ENCODE data around the gene DCLK2. TPM values are rescaled to one million over a fixed set of nuclear protein-coding genes. Genes with fewer than 3 reads are reported as not detected.

The DCLK2 gene
- total and polyA plus RNA-seq, 2 donors (not counting 1 experiment from before 2014, with no cell fraction given): 0.91 to 3.3 TPM

DNA sequence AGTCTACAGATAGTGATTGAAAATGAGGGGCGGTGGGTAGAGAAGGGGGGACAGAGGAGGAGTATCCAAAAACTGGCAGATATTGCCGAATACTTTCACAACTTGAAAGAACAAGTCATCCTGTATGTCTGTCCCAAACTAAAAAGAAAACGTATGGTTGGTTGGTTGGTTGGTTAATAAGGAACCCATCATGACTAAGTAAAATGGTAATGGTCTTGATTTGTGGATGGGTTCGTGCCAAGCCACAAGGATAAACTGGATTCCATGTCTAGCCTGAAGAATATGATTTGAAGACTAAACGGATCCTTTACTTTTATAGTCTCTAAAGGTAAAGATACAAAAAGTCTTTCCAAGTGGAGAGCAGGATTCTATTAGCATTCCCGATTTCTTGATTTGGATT is 208.4 kb downstream of the DCLK2 start:
- Histone ChIP-seq H3K4me3 (ENCODE audit: control extremely low read depth in 1 of 5, extremely low read depth in 1 of 5, insufficient read depth in 1 of 5, low read depth in 2 of 5, low read length in 4 of 5) (no peak overlapping the region), H3K79me2 (ENCODE audit: control insufficient read depth, insufficient read depth, low read length) (no peaks in the 10 kb centered on the region), H3K9me3 (ENCODE audit: control extremely low read depth in 1 of 3, control insufficient read depth in 2 of 3, insufficient read depth in 1 of 3, low read length in 2 of 3) (no peaks in the 10 kb centered on the region), H3K27ac (ENCODE audit: low read length in 2 of 2) (no peak overlapping the region), H3K4me1 (ENCODE audit: control insufficient read depth in 2 of 2, insufficient read depth in 2 of 2, low read length in 2 of 2) (no peaks in the 10 kb centered on the region), H3K36me3 (replicated peaks in 1 of 2; ENCODE audit: control extremely low read depth in 1 of 2, control insufficient read depth in 1 of 2, extremely low read depth in 1 of 2, insufficient read depth in 2 of 2, low read length in 1 of 2) (peaks cover 0 to 27% of the 10 kb centered on the region in 2 experiments), H2AFZ (ENCODE audit: insufficient read depth, low read depth, low read length, poor library complexity, severe bottlenecking) (no peak overlapping the region), H3K4me2 (replicated peaks; ENCODE audit: low read depth, low read length, poor library complexity, severe bottlenecking) (no peak overlapping the region), H4K20me1 (ENCODE audit: control insufficient read depth, insufficient read depth, low read length, poor library complexity, severe bottlenecking) (no peaks in the 10 kb centered on the region), H3K27me3 (replicated peaks in 1 of 4; ENCODE audit: control extremely low read depth in 1 of 4, control insufficient read depth in 3 of 4, insufficient read depth in 4 of 4, low read length in 3 of 4) (no peaks in the 10 kb centered on the region), H3K9ac (ENCODE audit: low read length) (no peak overlapping the region)
- Mint-ChIP-seq H3K9me3 (ENCODE audit: insufficient read depth) (no peaks in the 10 kb centered on the region), H3K4me1 (no peaks in the 10 kb centered on the region), H3K27ac (no peak overlapping the region), H3K27me3 (no peaks in the 10 kb centered on the region), H3K4me3 (no peak overlapping the region)
- CTCF ChIA-PET: no interaction called here
- no peak for TF ChIP-seq EZH2 (IDR thresholded peaks at IDR 0.05; ENCODE audit: borderline replicate concordance, insufficient read depth, low read depth, low read length, poor library complexity, severe bottlenecking)
- TF ChIP-seq, protein P1, sequence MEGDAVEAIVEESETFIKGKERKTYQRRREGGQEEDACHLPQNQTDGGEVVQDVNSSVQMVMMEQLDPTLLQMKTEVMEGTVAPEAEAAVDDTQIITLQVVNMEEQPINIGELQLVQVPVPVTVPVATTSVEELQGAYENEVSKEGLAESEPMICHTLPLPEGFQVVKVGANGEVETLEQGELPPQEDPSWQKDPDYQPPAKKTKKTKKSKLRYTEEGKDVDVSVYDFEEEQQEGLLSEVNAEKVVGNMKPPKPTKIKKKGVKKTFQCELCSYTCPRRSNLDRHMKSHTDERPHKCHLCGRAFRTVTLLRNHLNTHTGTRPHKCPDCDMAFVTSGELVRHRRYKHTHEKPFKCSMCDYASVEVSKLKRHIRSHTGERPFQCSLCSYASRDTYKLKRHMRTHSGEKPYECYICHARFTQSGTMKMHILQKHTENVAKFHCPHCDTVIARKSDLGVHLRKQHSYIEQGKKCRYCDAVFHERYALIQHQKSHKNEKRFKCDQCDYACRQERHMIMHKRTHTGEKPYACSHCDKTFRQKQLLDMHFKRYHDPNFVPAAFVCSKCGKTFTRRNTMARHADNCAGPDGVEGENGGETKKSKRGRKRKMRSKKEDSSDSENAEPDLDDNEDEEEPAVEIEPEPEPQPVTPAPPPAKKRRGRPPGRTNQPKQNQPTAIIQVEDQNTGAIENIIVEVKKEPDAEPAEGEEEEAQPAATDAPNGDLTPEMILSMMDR (IDR thresholded peaks at IDR 0.05): no peak
- WGBS (ENCODE audit: insufficient coverage): 94% methylated on average over 2 of the region's 6 CpGs
- intact Hi-C loops (cut with micrococcal nuclease): no loop called here
- POLR2A ChIA-PET: no interaction called here
- ATAC-seq (ENCODE audit: low read depth) (no peak), DNase-seq (no peak)

DNA sequence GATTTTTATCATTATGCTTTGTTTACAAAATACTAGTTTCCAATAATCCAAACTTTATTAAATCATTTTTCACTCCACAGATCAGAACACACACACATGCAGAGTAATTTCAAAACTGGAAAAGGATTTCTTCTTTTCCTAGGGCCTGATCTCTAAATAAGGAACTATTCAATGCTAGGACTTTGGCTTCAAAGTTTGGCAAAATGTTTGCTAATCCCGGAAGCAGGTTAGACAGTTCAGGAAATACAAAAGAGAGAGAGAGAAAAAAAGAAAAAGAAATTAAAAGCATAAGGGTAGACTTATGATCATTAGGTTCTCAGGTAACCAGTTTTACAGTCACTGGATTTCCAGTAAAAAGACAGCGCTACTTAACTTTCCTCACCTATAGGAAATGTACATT is 211.0 kb downstream of the DCLK2 start:
- no CpG with 5 or more reads among the region's 2 CpGs for WGBS (ENCODE audit: insufficient coverage)
- no peaks in the 10 kb centered on the region for H3K4me1 ChIP-seq (ENCODE audit: control insufficient read depth in 2 of 2, insufficient read depth in 2 of 2, low read length in 2 of 2)
- intact Hi-C loops (cut with micrococcal nuclease): no loop called here
- H3K36me3 ChIP-seq (replicated peaks in 1 of 2; ENCODE audit: control extremely low read depth in 1 of 2, control insufficient read depth in 1 of 2, extremely low read depth in 1 of 2, insufficient read depth in 2 of 2, low read length in 1 of 2): peaks cover 0 to 11% of the 10 kb centered on the region in 2 experiments
- no peaks in the 10 kb centered on the region for H3K79me2 ChIP-seq (ENCODE audit: control insufficient read depth, insufficient read depth, low read length)
- H3K27ac ChIP-seq (ENCODE audit: low read length in 2 of 2): no peak overlapping the region
- H3K4me3 ChIP-seq (ENCODE audit: control extremely low read depth in 1 of 5, extremely low read depth in 1 of 5, insufficient read depth in 1 of 5, low read depth in 2 of 5, low read length in 4 of 5): no peak overlapping the region
- no peak overlapping the region for H2AFZ ChIP-seq (ENCODE audit: insufficient read depth, low read depth, low read length, poor library complexity, severe bottlenecking)
- no peaks in the 10 kb centered on the region for H4K20me1 ChIP-seq (ENCODE audit: control insufficient read depth, insufficient read depth, low read length, poor library complexity, severe bottlenecking)
- no peaks in the 10 kb centered on the region for H3K27me3 ChIP-seq (replicated peaks in 1 of 4; ENCODE audit: control extremely low read depth in 1 of 4, control insufficient read depth in 3 of 4, insufficient read depth in 4 of 4, low read length in 3 of 4)
- CTCF ChIA-PET: interaction anchor here (0.7 kb wide), 1 partner anchor 67 kb away, joined by 3 read pairs; no protein-coding TSS in a partner anchor
- H3K9me3 ChIP-seq (ENCODE audit: control extremely low read depth in 1 of 3, control insufficient read depth in 2 of 3, insufficient read depth in 1 of 3, low read length in 2 of 3): no peaks in the 10 kb centered on the region
- no peaks in the 10 kb centered on the region for H3K27me3 Mint-ChIP-seq
- no peak overlapping the region for H3K4me2 ChIP-seq (replicated peaks; ENCODE audit: low read depth, low read length, poor library complexity, severe bottlenecking)
- peaks cover 6% of the 10 kb centered on the region for H3K9me3 Mint-ChIP-seq (ENCODE audit: insufficient read depth)
- TF ChIP-seq EZH2 (IDR thresholded peaks at IDR 0.05; ENCODE audit: borderline replicate concordance, insufficient read depth, low read depth, low read length, poor library complexity, severe bottlenecking): no peak
- TF ChIP-seq, protein P1 (IDR thresholded peaks at IDR 0.05): no peak
- H3K4me1 Mint-ChIP-seq: no peaks in the 10 kb centered on the region
- no peak overlapping the region for H3K27ac Mint-ChIP-seq
- ATAC-seq (ENCODE audit: low read depth): no peak
- no peak overlapping the region for H3K4me3 Mint-ChIP-seq
- no peak overlapping the region for H3K9ac ChIP-seq (ENCODE audit: low read length)
- no peak for DNase-seq
- POLR2A ChIA-PET: no interaction called here
